HFF-Myc (cell line): ENCODE data around the gene ACP1.

ENCODE experiments used
- DNase-seq: peaks from one replicate; pipeline ENCODE4 v3.0.0-alpha.2; 2011; ENCODE audit warnings: low read depth; ENCODE audit errors: extremely low read depth
- H3K4me3 ChIP-seq: replicated peaks from 2 replicates; pipeline ENCODE4 v1.5.1; 2011; ENCODE audit warnings: low read depth, mild to moderate bottlenecking, control low read depth, low read length
- CTCF ChIP-seq: IDR thresholded peaks from 2 replicates; pipeline ENCODE4 v1.5.1; 2012; ENCODE audit warnings: mild to moderate bottlenecking, low read depth, low read length, control low read depth; ENCODE audit errors: missing control alignments

ACP1 gene

GRCh38 chr2:270861-271260 is 6.1 kb downstream of the ACP1 start:
- no peak for TF ChIP-seq CTCF
- H3K4me3 ChIP-seq, result no peak overlapping the region
- no peak for DNase-seq

GRCh38 chr2:271917-272316 is 7.2 kb downstream of the ACP1 start:
- no peak overlapping the region for H3K4me3 ChIP-seq
- no peak for TF ChIP-seq CTCF
- no peak for DNase-seq

GRCh38 chr2:273333-273732 is 8.6 kb downstream of the ACP1 start:
- H3K4me3 ChIP-seq, result no peak overlapping the region
- no peak for DNase-seq
- TF ChIP-seq CTCF, result no peak

GRCh38 chr2:274503-274902 is 9.8 kb downstream of the ACP1 start:
- H3K4me3 ChIP-seq, result no peak overlapping the region
- DNase-seq, result no peak
- peak; percentile 18 for TF ChIP-seq CTCF

- TF ChIP-seq CTCF, result no peak
- H3K4me3 ChIP-seq, result no peak overlapping the region
- no peak for DNase-seq
Measured at GRCh38 chr2:275466-275865, 10.7 kb downstream of the ACP1 start.

- no peak for TF ChIP-seq CTCF
- no peak for DNase-seq
- H3K4me3 ChIP-seq, result no peak overlapping the region
Measured at GRCh38 chr2:278312-278926, 13.7 kb downstream of the ACP1 start.

GRCh38 chr2:278927-279320 is 14.2 kb downstream of the ACP1 start:
- DNase-seq, result no peak
- H3K4me3 ChIP-seq, result no peak overlapping the region

More at GRCh38 chr2:278927-279320, 14.2 kb downstream of the ACP1 start:
- no peak for TF ChIP-seq CTCF
